ENCODE data around the gene FBXW4.

GRCh38 chr10:101578803-101579515 lies 116.0 kb downstream of the FBXW4 start:
- TF ChIP-seq CTCF (IDR thresholded peaks at IDR 0.05) (no peak), POLR2AphosphoS5 (IDR thresholded peaks at IDR 0.05) (no peak), POLR2A (IDR thresholded peaks at IDR 0.05) (no peak), EP300 (IDR thresholded peaks at IDR 0.05; ENCODE audit: low read depth) (no peak)

All from transverse colon (tissue), 4 donors.